ENCODE measurements around the gene IL6R.

IL6R gene

DNA sequence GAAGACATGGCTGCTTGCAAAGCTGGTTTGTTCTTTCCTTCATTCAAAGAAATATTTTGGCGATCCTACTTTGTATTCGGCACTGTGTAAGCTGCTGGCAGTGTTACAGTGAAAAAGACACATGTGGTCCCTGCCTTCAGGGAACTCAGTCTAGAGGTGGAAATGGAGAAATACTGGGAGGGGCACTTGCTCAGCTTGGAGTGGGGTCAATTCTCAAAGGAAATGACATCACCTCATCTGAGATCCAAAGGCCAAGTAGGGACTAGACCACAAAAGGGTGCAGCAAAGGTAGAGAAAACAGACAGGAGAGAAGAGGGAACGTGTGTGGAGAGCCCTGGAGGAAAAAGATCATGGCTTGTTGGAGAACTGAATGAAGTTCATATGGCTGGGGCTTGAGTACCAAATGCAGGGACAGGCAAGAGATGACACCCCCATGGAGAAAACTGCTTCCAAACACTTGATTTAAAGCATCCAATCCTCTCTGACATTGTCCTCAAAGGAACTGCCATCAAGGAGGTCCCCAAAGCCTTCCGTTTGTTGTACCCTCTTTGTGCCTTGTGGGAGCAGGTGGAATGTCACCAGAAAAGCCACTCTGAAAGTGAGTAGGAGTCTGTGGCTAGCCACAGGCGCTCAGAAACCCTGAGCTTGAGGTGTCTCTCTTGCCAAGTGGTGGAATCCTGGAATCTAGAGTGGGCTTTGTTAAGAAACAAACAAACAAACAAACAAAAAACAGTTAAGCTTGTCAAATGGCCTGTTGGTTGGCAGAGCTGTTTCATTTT lies 48.6 kb downstream of the IL6R start:
- DNase-seq (ENCODE audit: low read depth in 2 of 2), result no peak

DNA sequence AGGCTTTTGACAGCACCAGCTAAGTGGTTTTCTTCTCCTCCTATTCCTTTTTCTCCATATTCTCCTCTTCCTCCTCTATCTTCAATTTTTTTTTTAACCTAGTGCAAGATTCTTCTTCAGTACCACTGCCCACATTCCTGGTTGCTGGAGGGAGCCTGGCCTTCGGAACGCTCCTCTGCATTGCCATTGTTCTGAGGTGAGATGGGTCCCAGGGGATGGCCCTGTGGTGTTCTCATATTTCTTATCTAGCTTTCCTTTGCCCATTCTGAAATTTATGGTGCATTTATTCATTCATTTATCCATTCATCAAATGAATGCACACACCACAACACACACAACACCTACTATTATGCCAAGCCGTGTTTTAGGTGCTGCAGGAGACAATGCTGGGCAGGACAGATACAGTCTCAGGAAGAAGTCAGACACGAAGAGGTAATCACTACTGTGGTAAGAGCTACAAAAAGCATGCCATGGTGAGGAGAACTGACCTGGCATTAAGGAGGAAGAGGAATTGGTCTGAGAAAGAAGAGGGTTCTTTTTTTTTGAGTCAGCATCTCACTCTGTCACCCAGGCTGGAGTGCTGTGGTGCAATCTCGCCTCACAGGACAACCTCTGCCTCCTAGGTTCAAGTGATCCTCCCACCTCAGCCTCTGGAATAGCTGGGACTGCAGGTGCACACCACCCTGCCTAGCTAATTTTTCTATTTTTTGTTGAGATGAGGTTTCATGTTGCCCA lies 49.4 kb downstream of the IL6R start:
- no peak for DNase-seq (ENCODE audit: low read depth in 2 of 2)

- DNase-seq (ENCODE audit: low read depth in 2 of 2), result no peak
Observed at GRCh38 chr1:154456631-154457030, 51.5 kb downstream of the IL6R start.

DNA sequence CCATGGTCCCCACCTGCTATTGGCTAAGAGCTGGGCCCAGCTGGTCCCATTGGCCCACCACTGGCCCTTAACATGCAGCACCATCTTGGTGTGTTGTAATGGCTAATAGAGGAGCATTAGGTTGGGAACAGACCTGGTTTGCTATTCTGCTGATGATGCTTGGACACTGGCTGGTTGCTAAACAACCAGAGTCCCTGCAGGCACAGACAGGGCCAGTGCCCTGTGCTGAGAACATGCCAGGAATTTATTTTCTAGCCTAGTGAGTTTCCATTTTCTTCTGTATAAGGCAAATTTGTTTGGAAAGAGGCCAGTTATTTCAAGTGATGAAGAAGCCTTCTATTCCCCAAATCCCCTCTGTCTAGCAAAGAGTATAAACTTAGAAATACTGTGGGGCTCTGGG lies 53.9 kb downstream of the IL6R start:
- no peak for DNase-seq (ENCODE audit: low read depth in 2 of 2)

- DNase-seq (ENCODE audit: low read depth in 2 of 2), result no peak
Observed at GRCh38 chr1:154460695-154461260, 55.6 kb downstream of the IL6R start.

- peak; percentile 20 to 30 for DNase-seq (ENCODE audit: low read depth in 2 of 2)
Observed at GRCh38 chr1:154463512-154463990, 58.4 kb downstream of the IL6R start.

DNA sequence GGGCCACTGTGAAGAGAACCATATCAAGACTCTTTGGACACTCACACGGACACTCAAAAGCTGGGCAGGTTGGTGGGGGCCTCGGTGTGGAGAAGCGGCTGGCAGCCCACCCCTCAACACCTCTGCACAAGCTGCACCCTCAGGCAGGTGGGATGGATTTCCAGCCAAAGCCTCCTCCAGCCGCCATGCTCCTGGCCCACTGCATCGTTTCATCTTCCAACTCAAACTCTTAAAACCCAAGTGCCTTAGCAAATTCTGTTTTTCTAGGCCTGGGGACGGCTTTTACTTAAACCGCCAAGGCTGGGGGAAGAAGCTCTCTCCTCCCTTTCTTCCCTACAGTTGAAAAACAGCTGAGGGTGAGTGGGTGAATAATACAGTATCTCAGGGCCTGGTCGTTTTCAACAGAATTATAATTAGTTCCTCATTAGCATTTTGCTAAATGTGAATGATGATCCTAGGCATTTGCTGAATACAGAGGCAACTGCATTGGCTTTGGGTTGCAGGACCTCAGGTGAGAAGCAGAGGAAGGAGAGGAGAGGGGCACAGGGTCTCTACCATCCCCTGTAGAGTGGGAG lies 60.6 kb downstream of the IL6R start:
- DNase-seq (ENCODE audit: low read depth in 2 of 2), result no peak

GRCh38 chr1:154466206-154466605 lies 61.1 kb downstream of the IL6R start:
- no peak for DNase-seq (ENCODE audit: low read depth in 2 of 2)

DNA sequence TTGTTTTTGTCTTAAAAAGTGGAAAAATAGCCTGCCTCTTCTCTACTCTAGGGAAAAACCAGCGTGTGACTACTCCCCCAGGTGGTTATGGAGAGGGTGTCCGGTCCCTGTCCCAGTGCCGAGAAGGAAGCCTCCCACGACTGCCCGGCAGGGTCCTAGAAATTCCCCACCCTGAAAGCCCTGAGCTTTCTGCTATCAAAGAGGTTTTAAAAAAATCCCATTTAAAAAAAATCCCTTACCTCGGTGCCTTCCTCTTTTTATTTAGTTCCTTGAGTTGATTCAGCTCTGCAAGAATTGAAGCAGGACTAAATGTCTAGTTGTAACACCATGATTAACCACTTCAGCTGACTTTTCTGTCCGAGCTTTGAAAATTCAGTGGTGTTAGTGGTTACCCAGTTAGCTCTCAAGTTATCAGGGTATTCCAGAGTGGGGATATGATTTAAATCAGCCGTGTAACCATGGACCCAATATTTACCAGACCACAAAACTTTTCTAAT lies 61.8 kb downstream of the IL6R start:
- DNase-seq (ENCODE audit: low read depth in 2 of 2), result no peak

DNA sequence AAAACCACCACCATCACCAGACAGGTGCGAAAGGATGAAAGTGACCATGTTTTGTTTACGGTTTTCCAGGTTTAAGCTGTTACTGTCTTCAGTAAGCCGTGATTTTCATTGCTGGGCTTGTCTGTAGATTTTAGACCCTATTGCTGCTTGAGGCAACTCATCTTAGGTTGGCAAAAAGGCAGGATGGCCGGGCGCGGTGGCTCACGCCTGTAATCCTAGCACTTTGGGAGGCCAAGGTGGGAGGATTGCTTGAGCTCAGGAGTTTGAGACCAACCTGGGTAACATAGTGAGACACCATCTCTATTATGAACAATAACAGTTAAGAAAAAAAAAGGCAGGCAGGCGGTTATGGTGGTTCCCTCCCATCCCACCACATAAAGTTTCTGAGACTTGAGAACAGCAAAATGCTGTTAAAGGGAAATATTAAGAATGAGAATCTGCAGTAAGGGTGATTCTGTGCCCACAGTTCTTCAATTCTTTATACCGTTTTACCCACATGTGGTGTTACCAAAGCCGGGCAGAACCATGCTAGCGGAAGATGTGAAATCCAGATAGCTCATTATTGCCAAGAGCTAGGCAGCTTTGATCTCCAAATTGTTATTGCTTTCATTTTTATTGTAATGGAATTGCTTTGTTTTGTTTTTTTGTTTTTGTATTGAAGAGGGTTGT lies 62.4 kb downstream of the IL6R start:
- no peak for DNase-seq (ENCODE audit: low read depth in 2 of 2)

GRCh38 chr1:154468535-154469250 lies 63.5 kb downstream of the IL6R start:
- DNase-seq (ENCODE audit: low read depth in 2 of 2), result no peak

- no peak for DNase-seq (ENCODE audit: low read depth in 2 of 2)
Observed at GRCh38 chr1:154469844-154470560, 64.9 kb downstream of the IL6R start.

GRCh38 chr1:154471304-154471703 lies 66.2 kb downstream of the IL6R start:
- no peak for DNase-seq (ENCODE audit: low read depth in 2 of 2)

GRCh38 chr1:154474802-154475201 lies 69.7 kb downstream of the IL6R start:
- no peak for DNase-seq (ENCODE audit: low read depth in 2 of 2)

DNA sequence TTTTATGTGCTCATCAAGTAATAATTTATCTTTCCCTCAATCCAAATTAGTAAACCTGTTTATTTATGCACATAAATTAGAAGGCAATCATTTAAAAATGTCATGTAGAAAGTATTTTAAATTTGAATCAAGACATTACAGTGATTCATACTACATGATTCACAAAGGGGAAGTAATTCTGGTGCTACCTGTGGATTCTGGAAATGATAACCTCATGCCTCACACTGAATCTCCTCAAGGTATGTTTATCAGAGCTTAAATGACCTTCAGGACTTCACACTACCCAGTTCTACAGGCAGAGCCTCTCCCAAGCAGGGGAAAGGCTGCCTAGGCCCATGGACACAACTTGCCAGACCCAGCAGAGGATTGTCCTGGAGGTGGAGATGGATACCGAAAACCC lies 71.6 kb downstream of the IL6R start:
- no peak for DNase-seq (ENCODE audit: low read depth in 2 of 2)

GRCh38 chr1:154478013-154478412 lies 72.9 kb downstream of the IL6R start:
- no peak for DNase-seq (ENCODE audit: low read depth in 2 of 2)

GRCh38 chr1:154478639-154479038 lies 73.5 kb downstream of the IL6R start:
- DNase-seq (ENCODE audit: low read depth in 2 of 2), result no peak

DNA sequence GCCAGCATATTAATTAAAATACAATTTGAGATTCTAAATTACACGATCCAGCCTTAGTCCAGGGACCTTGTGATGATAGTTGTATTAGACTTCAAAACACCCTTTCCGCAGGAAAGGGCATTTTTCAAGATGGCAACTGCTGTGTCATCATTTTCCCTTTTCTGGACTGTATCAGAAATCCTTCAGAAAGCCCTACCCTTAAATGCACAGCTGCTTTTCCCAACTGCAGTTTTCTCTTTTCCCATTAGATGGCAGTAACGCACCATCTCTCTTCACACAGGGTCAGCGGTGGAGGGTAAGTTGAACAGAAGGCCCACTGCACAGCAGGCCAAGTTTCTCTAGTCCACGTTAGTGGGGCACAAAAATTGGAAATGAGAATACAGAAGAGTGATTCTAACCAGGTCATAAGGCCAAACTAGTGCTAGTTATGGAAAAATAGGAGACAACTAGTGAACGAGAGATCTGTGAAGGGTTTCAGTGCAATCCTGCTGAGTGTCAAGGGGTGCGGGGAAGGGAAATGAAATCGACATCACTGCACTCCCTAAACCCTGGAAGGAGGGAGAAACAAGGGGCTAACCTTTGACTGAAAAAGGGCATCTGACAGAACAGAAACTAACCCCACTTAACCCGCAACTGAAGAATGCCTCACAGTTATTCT lies 74.8 kb downstream of the IL6R start:
- DNase-seq (ENCODE audit: low read depth in 2 of 2), result peak; percentile 29 to 35

- no peak for DNase-seq (ENCODE audit: low read depth in 2 of 2)
Observed at GRCh38 chr1:154481053-154481452, 75.9 kb downstream of the IL6R start.

Measured in stimulated activated CD8-positive, alpha-beta memory T cell treated with anti-CD3 and anti-CD28 coated beads, Interleukin-2, amount 100 ng/mL, for 1 hour (primary cell).